ENCODE results near the gene VPS37C. TPM values are rescaled to one million over a fixed set of nuclear protein-coding genes. Genes with fewer than 3 reads are reported as not detected.

The VPS37C gene
- total and polyA plus RNA-seq, 2 of the 13 experiments (the other 11 are each of a cell fraction or from before 2014, with no cell fraction given), result 7.5 to 8.8 TPM

DNA sequence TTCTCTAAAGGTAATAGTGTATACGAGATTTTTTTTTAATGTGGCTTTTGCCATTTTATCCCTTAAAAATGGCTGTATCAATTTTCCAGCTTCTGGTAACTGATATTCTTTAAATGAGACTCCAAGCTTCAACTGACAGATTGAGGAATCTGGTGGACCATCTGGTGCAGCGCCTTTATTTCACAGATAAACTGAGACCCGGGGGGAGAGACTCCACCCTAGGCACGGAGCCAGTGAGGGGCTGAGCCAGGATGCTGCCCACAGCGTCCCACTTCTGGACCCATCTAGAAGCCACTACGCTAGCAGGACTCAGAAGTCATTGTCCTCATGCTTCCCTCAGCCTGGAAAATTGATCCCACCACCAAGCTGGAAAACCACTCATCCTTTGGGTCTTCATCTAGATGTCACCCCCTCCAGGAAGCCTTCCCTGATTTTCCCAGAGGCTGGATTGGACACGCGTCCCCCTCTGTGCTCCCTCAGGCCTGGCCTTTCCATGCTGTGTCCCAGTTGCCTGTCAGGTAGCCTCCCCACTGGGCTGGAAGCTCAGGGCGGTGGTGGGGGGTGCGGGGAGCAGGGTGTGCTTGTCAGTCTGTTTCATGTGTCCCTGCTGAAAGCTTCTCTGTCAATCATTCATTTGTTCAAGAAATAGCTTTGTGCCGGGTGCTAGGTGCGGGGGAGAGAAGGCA is 71.3 kb downstream of the VPS37C start:
- Histone ChIP-seq H2AFZ (ENCODE audit: low read length) (no peak overlapping the region), H3K4me2 (ENCODE audit: low read depth, low read length) (no peak overlapping the region), H3K36me3 (replicated peaks in 1 of 2; ENCODE audit: control insufficient read depth in 1 of 2, insufficient read depth in 2 of 2, low read length in 2 of 2) (no peaks in the 10 kb centered on the region), H3K9ac (ENCODE audit: insufficient read depth, low read depth, low read length) (no peak overlapping the region), H3K4me1 (ENCODE audit: insufficient read depth, low read length) (no peaks in the 10 kb centered on the region), H3K27ac (ENCODE audit: extremely low read length, insufficient read depth, low read length) (no peak overlapping the region), H3K4me3 (replicated peaks in 1 of 3; ENCODE audit: insufficient read depth in 1 of 3, low read depth in 2 of 3, low read length in 3 of 3) (no peak overlapping the region), H4K20me1 (ENCODE audit: insufficient read depth, low read length) (no peaks in the 10 kb centered on the region), H3K79me2 (ENCODE audit: insufficient read depth, low read length) (no peaks in the 10 kb centered on the region), H3K9me3 (ENCODE audit: low read length) (no peaks in the 10 kb centered on the region), H3K27me3 (ENCODE audit: control insufficient read depth in 1 of 2, insufficient read depth in 2 of 2, low read length in 2 of 2) (no peaks in the 10 kb centered on the region; a peak in 1 of 5 replicates)
- ATAC-seq (no peak), DNase-seq (ENCODE audit: low spot score) (no peak), FAIRE-seq (no peak)
- intact Hi-C loops (cut with micrococcal nuclease; ENCODE audit: unreplicated experiment), result no loop called here
- CTCF ChIA-PET (ENCODE audit: low intra/inter-chr PET ratio, low total read pairs), result no interaction called here
- TF ChIP-seq ZC3H4 (CRISPR knock-in tag; IDR thresholded peaks at IDR 0.05; ENCODE audit: borderline replicate concordance) (no peak), POLR2A (IDR thresholded peaks at IDR 0.05; ENCODE audit: insufficient read depth in 1 of 2, low read depth in 2 of 2, low read length in 2 of 2) (no peak), ZFYVE20 (CRISPR knock-in tag; IDR thresholded peaks at IDR 0.05; ENCODE audit: borderline replicate concordance, low read depth) (no peak), GLI4 (CRISPR knock-in tag; IDR thresholded peaks at IDR 0.05; ENCODE audit: borderline replicate concordance) (no peak), NFIC (IDR thresholded peaks at IDR 0.05; ENCODE audit: low read length) (no peak), ZNF354B (CRISPR knock-in tag; IDR thresholded peaks at IDR 0.05) (no peak), JDP2 (CRISPR knock-in tag; IDR thresholded peaks at IDR 0.05; ENCODE audit: borderline replicate concordance) (no peak)
- TF ChIP-seq, protein P1, sequence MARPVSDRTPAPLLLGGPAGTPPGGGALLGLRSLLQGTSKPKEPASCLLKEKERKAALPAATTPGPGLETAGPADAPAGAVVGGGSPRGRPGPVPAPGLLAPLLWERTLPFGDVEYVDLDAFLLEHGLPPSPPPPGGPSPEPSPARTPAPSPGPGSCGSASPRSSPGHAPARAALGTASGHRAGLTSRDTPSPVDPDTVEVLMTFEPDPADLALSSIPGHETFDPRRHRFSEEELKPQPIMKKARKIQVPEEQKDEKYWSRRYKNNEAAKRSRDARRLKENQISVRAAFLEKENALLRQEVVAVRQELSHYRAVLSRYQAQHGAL (CRISPR knock-in tag; IDR thresholded peaks at IDR 0.05; ENCODE audit: not compliant biosample characterization), result no peak
- in situ Hi-C loops (cut with HindIII; ENCODE audit: extremely low pct_ligation_motif_present, low pct_unique_long_range_greater_than_20kb), result no loop called here
- POLR2A ChIA-PET, result no interaction called here
- WGBS (ENCODE audit: low lambda C conversion rate), result 5% methylated on average over 9 of the region's 12 CpGs
- BruUV-seq (replicated peaks), result no TSS peak

Data from HepG2 (cell line).